ENCODE results near the gene CHRND. TPM values are rescaled to one million over a fixed set of nuclear protein-coding genes. Genes with fewer than 3 reads are reported as not detected.

CHRND gene
- under 1 TPM; 0.16 to 0.56 TPM for total RNA-seq
- polyA plus RNA-seq (ENCODE audit: insufficient read depth, low read depth, low replicate concordance): 0.63 TPM
- long read RNA-seq, donor 1: 0 reads
- long read RNA-seq, donor 2: 0 reads

GRCh38 chr2:232525791-232526371 is at the start of gene CHRND:
Gene CHRND, plus strand, starts transcription at chr2:232526160. Its CDS starts 56 bp downstream, at chr2:232526216.
- Histone ChIP-seq H3K27ac (no peak within 1 kb of the TSS), H3K36me3 (ENCODE audit: low read depth, missing control alignments) (no peaks in the 10 kb centered on the region), H3K4me1 (peaks cover 8% of the 10 kb centered on the region), H3K27me3 (no peaks in the 10 kb centered on the region), H3K9me3 (no peaks in the 10 kb centered on the region), H3K4me3 (no peak within 1 kb of the TSS)
- WGBS, 2 donors: 37 to 42% methylated on average over 10 to 18 of the region's 18 CpGs
- peak; percentile 45 for DNase-seq
- intact Hi-C loops (cut with DNase I; ENCODE audit: low total_unique reads): no loop called here
- TF ChIP-seq CTCF (IDR thresholded peaks at IDR 0.05) (no peak), POLR2A (IDR thresholded peaks at IDR 0.05) (no peak)

GRCh38 chr2:232476791-232477190 is 49.2 kb upstream of the CHRND start:
- no peak overlapping the region for H3K27ac ChIP-seq
- H3K27me3 ChIP-seq: no peaks in the 10 kb centered on the region
- no peaks in the 10 kb centered on the region for H3K9me3 ChIP-seq
- TF ChIP-seq CTCF (IDR thresholded peaks at IDR 0.05): no peak
- no peak for TF ChIP-seq POLR2A (IDR thresholded peaks at IDR 0.05)
- H3K4me1 ChIP-seq: no peaks in the 10 kb centered on the region
- DNase-seq: no peak
- no peaks in the 10 kb centered on the region for H3K36me3 ChIP-seq (ENCODE audit: low read depth, missing control alignments)
- 91 to 96% methylated on average over 6 to 7 of the region's 7 CpGs for WGBS, 2 donors
- no peak overlapping the region for H3K4me3 ChIP-seq
- intact Hi-C loops (cut with DNase I; ENCODE audit: low total_unique reads): no loop called here

DNA sequence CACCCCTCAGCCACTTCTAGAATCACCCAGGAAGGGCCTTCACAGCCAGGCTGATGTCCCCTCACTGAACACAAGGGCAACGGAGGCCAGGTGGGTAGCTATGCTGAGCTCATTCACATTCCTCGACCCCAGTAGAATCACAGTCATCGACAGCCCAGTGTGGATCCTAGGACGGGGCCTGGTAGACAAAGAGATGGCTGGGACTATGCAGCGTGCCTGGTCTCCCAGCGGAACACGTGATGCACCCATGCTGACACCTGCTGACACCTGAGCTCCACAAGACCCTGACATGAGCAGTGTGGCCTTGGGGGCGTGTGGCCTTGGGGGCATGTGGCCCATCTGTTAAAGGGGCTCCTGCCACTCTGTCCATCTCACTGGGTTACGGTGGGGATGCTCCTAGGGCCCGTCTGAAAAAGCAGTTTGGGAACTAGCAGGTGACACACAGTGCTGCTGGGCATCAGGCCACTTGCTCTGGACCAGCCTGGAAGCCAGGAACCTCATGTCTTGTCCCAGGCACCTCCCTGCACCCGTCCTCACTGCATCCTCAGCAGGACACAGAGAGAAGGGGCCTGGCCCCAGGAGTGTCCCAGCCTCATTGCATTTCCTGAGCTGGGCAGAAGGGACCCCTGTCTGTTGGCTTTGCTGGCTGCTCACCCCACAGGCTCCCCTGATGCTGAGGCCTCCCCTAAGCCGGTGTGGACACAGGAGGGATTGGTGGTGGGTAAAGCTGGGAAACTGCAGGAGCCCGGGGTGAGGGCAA is 48.0 kb upstream of the CHRND start:
- Histone ChIP-seq H3K27ac (no peak overlapping the region), H3K36me3 (ENCODE audit: low read depth, missing control alignments) (no peaks in the 10 kb centered on the region), H3K4me3 (no peak overlapping the region), H3K9me3 (no peaks in the 10 kb centered on the region), H3K4me1 (no peaks in the 10 kb centered on the region), H3K27me3 (no peaks in the 10 kb centered on the region)
- intact Hi-C loops (cut with DNase I; ENCODE audit: low total_unique reads): no loop called here
- no peak for DNase-seq
- TF ChIP-seq POLR2A (IDR thresholded peaks at IDR 0.05): no peak
- 95 to 100% methylated on average over 1 to 13 of the region's 13 CpGs for WGBS, 2 donors

DNA sequence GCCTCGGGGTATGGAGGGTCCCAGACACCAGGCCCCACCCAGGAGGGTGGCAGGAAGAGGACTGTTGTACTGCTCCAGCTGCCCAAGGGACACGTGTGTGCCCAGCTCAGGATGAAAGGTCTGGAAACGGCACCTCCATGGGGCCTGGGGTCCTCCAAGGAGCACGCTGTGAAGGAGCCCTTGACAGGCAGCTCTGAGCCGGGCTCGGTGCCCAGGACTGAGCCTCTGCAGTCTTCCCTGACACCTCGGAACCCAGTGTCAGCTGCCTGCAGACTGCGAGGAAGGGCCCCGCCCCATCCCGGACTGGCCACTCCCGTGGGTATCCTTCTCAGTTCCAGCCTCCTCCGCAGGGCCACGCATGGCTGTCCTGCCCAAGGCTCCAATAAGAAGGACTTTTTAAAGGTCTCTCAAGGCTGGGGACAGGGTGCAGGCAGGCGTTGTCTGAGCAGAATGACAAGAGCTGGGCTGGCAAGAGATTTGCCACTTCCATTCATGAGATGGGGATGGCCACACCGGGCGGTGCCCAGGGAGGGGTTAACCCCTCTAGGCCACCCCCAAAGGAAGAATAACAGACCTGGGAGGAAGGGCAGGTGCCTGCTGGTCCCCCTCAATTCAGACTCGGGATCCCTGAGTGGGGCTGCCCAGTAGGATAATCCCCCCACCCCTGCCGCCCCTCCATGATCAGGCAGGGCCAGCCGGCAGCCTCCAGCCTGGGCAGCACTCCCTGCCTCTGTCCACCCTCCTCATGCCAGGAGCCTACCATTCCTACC is 47.2 kb upstream of the CHRND start:
- no peak for DNase-seq
- H3K36me3 ChIP-seq (ENCODE audit: low read depth, missing control alignments): no peaks in the 10 kb centered on the region
- no peak overlapping the region for H3K4me3 ChIP-seq
- intact Hi-C loops (cut with DNase I; ENCODE audit: low total_unique reads): no loop called here
- H3K27ac ChIP-seq: no peak overlapping the region
- H3K9me3 ChIP-seq: no peaks in the 10 kb centered on the region
- H3K4me1 ChIP-seq: no peaks in the 10 kb centered on the region
- WGBS, 2 donors: 81 to 82% methylated on average over 11 to 19 of the region's 19 CpGs
- no peak for TF ChIP-seq POLR2A (IDR thresholded peaks at IDR 0.05)
- TF ChIP-seq CTCF (IDR thresholded peaks at IDR 0.05): no peak
- no peaks in the 10 kb centered on the region for H3K27me3 ChIP-seq

Data from testis (tissue), 5 donors.